T-helper 1 cell treated with Interleukin-12 subunit alpha and Interleukin-12 subunit beta and Interleukin-4 antibody, amounts not matched to agents 30 ng/mL and 1 ng/mL, for 36 hours (primary cell): ENCODE measurements around the gene TP73. TPM values are rescaled to one million over a fixed set of nuclear protein-coding genes. Genes with fewer than 3 reads are reported as not detected.

Experiments
- intact Hi-C: fragments of 100-400 bp; cut with micrococcal nuclease; formaldehyde crosslinking; loops from one replicate; pipeline ENCODE4 v1.15.1; 2024
- total RNA-seq: library from RNA; stranded (reverse); gene quantifications from 2 replicates; pipeline ENCODE4 v1.2.3, GENCODE V29; 2022

The TP73 gene
- total RNA-seq, 1 donor from 2014 or later: 1.4 TPM

GRCh38 chr1:3774276-3774945, 122.1 kb downstream of the TP73 start:
- intact Hi-C loops: no loop called here

DNA sequence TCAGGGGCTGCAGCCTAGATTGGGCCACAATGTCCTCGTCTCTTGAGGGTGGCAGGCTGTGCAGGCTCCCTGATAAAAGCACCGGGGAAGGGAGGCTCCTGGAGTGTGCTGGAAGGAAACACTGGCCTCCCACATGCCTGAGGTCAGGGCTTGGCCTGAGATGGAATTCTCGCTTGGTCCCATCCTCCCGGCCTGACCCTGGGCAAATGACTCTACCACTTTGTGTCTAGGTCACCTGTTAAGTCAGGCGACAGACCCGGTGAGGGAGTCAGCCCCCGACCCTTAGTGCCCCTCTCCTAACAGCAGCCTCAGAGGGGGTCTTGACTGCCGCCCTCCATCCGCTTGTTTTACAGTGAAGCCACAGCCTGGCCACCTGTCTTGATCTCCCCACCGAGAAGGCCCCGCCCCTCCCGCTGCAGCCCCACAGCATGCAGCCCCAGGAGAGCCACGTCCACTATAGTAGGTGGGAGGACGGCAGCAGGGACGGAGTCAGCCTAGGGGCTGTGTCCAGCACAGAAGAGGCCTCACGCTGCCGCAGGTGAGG, 122.7 kb downstream of the TP73 start:
- intact Hi-C loops: no loop called here

- intact Hi-C loops: loop anchor here (1.0 kb wide), 2 partner anchors 21 to 26 kb away; partner anchors contain the start of gene LRRC47
These were observed 123.3 kb downstream of the TP73 start for GRCh38 chr1:3775490-3776230.

DNA sequence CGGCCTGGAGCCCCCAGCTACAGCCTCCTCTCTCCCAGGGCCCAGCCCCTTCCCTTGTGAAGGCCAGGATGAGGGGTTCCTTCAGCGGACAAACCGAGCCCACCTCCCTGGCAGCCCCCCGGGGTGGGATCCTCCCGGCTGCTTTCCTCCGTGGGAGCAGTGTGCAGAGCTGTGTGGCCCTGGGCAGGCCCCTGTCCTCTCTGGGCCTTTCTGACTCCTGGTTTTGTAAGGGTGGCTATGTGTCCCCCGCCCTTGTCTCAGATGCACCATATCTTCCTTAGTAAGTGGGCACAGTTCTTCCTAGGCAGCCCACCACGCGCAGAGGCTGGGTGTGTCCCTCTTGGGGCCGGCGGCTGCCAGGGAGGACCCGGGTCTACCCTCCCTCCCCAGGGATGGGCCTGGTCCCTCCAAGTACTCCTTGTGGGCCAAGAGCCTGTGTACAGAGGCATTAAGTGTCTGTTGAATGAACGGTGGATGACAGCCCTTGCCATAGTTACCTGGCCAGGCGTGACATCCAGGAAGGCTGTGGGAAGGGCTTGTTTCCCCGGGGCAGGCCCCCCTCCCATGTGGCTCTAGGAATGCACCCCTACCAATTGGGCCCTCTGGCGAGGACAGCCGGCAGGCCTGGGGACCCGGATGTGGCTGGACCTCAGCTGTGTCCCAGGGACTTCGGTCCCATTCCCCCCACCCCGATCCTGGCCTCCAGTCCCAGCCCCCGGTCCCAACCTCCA, 124.1 kb downstream of the TP73 start:
- intact Hi-C loops: loop anchor here (1.0 kb wide), 2 partner anchors 20 to 25 kb away; partner anchors contain the start of gene LRRC47

- intact Hi-C loops: no loop called here
These were observed 124.8 kb downstream of the TP73 start for GRCh38 chr1:3777078-3777547.

DNA sequence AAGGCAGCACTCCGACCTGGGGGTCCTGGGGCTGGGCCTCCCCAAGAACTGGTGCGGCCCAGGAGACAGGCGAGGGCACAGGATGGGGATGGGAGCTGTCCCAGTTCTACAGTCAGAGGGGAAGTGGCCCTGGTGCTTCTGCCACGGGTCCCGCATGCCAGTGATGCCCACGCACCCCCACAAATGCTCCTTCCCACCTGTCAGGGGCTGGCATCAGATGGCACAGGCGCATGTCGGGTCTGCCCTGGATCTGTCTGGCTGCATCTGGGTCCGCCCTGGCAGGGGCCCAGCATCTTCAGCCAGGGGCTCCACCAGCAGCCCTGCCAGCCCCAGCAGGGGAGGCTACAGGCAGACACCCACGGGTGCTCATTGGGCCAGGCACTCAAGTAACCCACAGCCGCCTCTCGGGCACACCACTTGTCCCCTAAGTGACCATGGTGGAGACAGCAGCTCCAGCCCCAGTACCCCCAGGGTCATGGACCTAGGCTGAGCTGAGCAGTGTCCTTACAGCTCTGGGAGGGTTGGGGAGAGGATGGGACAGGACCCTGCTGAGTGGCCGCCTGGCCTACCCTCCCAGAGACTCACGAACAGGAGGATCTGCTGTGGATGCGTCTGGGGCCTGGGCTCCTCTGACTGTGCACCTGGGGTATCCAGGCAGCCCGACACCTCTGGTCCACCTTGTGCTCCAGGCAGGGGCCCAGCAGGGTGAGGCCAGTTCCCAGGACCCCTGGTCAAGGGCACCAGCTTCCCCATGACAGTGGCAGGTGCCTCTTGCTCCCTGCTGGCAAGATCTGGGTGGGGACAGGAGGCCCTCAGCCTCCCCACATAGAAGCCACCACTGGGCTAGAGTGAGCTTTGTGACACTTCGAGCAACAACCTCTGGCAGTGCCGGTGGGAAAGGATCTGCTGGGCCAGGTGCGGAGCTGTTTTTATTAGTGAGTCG, 125.6 kb downstream of the TP73 start:
- intact Hi-C loops: no loop called here

GRCh38 chr1:3778590-3779264, 126.4 kb downstream of the TP73 start:
- intact Hi-C loops: no loop called here

DNA sequence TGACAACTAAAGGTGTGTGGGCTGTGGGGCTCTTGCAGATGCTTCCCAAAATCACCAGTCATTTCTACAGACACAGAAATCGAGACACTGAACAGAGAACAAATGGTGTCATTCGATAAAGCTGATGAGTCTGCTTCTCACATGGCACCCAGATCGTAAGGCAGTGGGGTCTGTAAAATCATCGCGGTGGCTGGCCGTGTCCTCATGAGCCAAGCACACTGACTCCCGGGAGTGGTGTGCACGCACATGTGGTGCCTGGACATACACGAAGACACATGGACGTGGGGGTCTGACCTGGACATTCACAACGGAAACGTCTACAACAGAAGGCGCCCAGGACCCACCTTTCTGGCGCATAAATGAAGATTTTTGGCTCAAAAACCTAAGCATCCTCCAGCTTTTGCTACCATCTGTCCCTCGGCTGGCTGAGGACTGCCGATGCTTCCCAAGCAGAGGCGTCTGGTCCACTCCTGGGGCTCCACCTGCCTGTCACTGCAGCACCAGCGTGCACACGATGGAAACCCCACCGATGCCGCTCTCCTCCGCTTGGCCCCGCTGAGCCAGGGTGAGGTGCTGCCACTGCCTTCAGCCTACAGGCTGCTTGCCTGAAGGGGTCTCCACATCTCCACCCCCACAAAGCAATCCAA, 127.1 kb downstream of the TP73 start:
- intact Hi-C loops: no loop called here

- intact Hi-C loops: no loop called here
These were observed 127.6 kb downstream of the TP73 start for GRCh38 chr1:3779912-3780416.

- intact Hi-C loops: no loop called here
These were observed 128.6 kb downstream of the TP73 start for GRCh38 chr1:3780901-3781300.

- intact Hi-C loops: no loop called here
These were observed 131.5 kb downstream of the TP73 start for GRCh38 chr1:3783651-3784474.

- intact Hi-C loops: no loop called here
These were observed 132.7 kb downstream of the TP73 start for GRCh38 chr1:3785045-3785444.

DNA sequence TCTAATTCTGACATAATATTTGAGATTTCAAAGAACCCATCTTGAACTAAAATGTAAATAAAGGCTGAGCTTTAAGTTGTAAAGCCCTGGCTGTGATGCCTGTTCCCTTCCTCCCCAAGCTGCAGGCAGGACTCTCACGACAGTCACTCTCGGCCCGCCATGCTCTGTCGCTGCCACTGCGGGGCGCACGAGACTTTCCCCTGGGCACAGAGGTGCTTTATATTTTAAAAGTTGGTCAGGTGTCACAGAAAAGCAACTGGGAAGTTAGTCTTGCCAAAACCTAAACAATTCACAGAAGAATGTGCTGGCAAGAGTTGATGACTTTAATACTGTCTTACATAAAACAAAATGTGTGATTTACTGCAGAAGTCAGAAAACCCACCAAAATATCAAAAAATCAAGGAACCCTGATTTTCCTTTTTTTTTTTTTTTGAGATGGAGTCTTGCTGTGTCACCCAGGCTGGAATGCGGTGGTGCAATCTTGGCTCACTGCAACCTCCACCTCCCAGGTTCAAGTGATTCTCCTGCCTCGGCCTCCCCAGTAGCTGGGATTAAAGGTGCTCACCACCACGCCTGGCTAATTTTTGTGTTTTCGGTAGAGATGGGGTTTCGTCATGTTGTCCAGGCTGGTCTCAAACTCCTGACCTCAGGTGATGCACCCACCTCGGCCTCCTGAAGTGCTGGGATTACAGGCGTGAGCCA, 133.3 kb downstream of the TP73 start:
- intact Hi-C loops: no loop called here

Other genes starting within 250 kb of the TP73 start
- not detected in 2 replicates for gene ARHGEF16, start 197.9 kb upstream of the TP73 start, total RNA-seq
- gene MEGF6, start 41.0 kb upstream of the TP73 start, total RNA-seq: 8.3 and 9.6 TPM in 2 replicates
- 14.4 and 17.1 TPM in 2 replicates for gene TPRG1L, start 27.5 kb upstream of the TP73 start, total RNA-seq
- 32.5 and 37.7 TPM in 2 replicates for gene WRAP73, start 2.4 kb upstream of the TP73 start, total RNA-seq
- not detected in 2 replicates for gene CCDC27, start 99.9 kb downstream of the TP73 start, total RNA-seq
- not detected in 2 replicates for gene SMIM1, start 120.2 kb downstream of the TP73 start, total RNA-seq
- 42.6 and 43.5 TPM in 2 replicates for gene LRRC47, start 144.0 kb downstream of the TP73 start, total RNA-seq
- gene CEP104, start 204.7 kb downstream of the TP73 start, total RNA-seq: 53.0 and 65.0 TPM in 2 replicates
- 13.7 and 14.6 TPM in 2 replicates for gene DFFB, start 205.0 kb downstream of the TP73 start, total RNA-seq
- gene C1orf174, start 247.8 kb downstream of the TP73 start, total RNA-seq: 26.6 and 30.4 TPM in 2 replicates